ENCODE data around the gene ACTL7B.
"Not testable (repeated sequence)": the region's sequence is repeated elsewhere in the genome, so short reads cannot be mapped to it uniquely, and the experiment has no call there.

ACTL7B gene

DNA sequence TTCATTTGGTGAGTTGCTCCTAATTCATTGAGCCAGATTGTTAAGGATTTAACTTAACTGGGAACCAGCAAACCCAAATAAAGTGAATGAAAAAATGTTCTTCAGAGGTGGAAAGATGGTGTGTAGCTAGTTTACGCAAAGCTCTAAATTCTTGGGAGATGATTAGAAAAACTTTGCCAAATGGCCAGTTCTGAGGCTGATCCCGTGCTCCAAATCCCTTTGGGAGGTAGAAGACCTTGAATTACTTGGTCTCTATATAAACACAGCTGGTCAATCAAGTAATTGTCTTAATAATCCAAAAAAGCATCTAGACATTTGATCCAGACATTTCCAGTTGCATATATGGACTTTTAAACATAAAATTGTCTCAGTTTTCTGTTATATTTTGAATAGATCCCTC is 11.4 kb downstream of the ACTL7B start:
- no peak for DNase-seq

DNA sequence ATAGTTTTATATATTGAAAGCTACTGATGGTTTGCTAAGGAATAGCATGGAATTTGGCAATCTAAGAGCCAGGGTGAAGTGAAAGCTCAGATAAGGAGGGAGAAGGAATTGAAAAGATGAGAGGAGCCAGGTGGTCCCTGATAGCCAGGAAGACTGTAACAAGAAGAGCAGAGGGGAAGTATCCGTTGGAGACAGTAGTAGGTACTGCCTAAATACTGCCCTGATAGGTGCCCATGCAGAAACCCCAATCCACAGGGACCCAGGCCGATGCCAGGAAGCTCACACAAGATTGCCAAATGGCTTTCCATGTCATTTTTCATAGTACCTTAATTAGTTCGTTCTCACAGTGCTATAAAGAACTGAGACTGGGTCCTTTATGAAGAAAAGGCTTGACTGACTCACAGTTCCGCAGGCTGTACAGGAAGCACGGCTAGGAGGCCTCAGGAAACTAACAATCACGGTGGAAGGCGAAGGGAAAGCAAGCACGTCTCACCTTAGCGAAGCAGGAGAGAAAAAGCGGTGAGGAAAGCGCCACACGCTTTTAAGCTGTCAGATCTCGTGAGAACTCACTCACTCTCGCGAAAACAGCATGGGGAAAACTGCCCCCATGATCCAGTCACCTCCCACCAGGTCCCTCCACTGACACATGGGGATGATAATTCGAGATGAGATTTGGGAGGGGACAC is 13.0 kb downstream of the ACTL7B start:
- no peak for DNase-seq

- not testable (repeated sequence) for DNase-seq
Measured at GRCh38 chr9:108839561-108839960, 16.2 kb downstream of the ACTL7B start.

DNA sequence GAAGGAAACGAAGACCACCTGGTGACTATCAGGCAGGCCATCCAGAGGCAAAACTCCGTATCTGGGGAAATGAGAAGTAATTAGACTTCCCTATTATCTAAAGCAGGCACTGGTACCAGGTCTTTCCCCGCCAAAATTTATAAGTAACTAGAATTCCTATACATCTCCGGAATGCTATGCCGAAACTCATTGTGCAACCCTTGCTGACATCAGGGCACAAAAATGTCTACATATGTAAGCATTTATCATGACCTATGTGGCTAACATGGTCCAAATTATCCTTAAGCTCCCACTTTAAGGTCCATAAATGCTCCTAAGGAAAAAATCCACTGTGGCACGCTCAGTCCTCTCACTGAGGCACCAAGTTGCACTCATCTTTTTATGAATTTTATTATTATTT is 17.8 kb downstream of the ACTL7B start:
- DNase-seq, result no peak

GRCh38 chr9:108837530-108837929 is 18.3 kb downstream of the ACTL7B start:
- no peak for DNase-seq

GRCh38 chr9:108836781-108837180 is 19.0 kb downstream of the ACTL7B start:
- no peak for DNase-seq

DNA sequence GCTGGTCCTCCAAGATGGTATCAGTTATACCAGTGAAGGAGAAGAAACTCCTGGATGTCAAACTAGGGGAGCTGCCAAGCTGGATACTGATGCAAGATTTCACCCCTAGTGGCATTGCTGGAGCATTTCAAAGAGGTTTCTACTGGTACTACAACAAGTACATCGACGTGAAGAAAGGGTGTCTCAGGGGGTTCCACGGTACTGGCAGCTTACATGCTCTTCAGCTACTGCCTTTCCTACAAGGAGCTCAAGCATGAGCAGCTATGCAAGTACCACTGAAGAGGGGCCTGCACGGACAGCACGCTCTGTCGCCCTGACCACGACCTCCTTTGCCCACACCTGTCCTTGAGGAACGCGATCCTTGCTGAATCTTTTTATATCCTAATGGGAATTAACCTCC is 19.5 kb downstream of the ACTL7B start:
- DNase-seq, result no peak

- DNase-seq, result no peak
Measured at GRCh38 chr9:108835831-108836230, 20.0 kb downstream of the ACTL7B start.

DNA sequence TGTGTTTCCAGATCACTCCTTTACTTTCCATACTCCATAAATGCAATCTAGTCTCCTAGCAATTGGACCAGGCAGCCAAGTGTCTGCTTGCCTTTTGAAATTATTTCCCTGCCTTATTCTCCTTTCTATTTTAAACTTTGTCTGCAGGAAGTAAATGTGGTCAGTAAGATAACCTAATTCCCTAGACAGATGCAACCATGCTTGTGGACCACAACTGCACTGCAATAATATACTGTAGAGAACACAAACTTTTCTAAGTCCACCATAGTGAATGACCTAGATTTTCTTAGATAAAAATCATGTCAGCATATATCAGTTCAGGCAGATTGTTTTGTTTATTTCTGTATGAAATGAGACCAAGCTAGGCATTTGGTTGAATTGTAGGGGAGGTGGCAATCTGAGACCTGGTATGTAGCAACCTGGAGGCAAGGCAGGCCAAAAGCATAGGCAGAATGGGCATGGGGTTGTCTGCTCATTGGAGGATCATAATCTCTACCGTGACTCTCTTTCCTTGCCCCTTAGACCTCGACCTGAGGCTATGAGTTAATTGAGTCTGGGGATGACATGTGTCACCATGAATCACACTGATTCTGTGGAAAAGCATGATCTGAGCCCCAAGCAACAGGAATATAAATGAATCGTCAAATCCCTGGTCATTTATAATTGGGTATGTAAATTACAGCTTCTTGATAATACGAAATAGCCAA is 20.7 kb downstream of the ACTL7B start:
- peak; percentile 68 for DNase-seq

GRCh38 chr9:108832179-108832500 is 23.6 kb downstream of the ACTL7B start:
- no peak for DNase-seq

DNA sequence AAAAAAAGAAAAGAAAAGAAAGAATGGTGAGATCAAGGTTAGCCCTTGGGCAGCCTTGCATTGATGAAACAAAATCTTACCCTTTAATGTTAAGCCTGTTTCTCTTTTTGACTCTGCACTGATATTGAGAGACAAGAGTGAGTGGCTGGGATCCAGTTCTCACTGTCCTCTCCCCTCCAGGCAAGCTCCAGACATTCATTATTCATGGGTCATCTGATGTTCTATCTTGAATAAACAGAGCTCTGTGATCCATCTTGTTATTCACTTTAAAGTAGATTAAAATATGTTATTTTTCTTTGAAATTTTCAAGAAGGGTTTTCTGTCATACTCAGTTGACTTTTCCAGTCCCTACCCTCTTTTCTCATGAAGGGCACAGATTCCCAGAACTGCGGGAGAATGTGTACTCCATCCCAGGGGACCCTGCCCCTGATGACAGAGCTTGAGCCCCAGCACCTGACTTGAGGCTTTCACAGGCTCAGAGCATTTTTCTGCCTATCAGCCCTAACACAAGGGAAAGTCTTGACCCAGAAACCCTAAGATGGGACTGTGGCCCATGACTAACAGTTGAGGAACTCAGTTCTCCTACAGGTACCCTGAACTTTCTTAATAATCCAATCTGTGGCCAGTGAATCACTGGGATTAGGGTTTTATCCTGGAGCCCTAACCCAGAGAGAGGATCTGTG is 24.1 kb downstream of the ACTL7B start:
- no peak for DNase-seq

DNA sequence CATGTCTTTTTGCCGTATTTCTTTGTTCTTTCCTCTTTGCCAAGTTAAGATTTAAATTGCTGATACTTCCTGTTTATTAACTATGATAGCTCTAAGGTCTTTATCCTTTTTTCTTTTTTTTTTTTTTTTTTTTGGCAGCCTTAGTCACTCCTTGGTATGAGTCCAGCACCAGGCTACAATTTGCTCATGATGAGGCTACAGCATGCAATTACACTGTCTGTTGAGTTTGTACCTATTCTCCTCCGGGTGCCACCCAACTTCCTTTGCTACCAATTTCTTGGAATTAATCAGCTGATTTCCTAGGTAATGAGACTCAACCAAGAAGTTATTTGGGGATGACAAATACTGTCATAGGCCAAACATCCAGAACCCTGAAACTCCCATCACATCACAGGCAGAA is 25.5 kb downstream of the ACTL7B start:
- DNase-seq, result no peak

GRCh38 chr9:108823829-108824228 is 32.0 kb downstream of the ACTL7B start:
- DNase-seq, result no peak

- peak; percentile 14 for DNase-seq
Measured at GRCh38 chr9:108816037-108816436, 39.7 kb downstream of the ACTL7B start.

- DNase-seq, result no peak
Measured at GRCh38 chr9:108815156-108815555, 40.6 kb downstream of the ACTL7B start.

GRCh38 chr9:108813951-108814601 is 41.7 kb downstream of the ACTL7B start:
- DNase-seq, result peak; percentile 5

DNA sequence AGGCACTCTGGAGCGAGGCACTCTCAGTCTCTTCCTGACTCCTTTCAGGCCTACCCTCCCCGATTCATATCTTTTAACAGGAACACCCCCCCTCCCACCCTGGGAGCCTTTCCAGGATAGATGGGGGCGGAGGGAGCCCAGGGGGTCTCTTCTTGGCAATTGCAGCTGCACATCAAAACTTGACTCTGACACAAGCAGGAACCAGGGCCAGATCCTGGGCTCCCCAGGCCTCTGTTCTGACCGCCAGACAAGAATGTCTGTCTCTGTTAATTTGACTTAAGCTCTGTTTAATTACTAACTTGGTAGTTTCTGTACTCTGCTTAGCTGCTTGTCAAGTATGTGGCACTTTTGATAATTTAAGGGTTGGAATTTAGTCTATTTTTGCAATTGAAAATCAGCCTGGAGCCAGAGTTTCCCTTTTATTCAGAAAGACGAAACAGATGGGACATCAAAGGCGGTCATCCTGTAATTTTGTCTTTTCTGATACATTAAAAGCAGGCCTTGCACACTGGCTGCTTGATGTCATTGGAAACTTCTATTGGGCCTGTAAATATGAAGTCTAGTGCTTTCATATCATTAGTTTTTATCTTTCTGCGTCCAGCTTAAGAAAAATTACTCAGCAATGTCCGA is 43.3 kb downstream of the ACTL7B start:
- no peak for DNase-seq

GRCh38 chr9:108811944-108812343 is 43.8 kb downstream of the ACTL7B start:
- no peak for DNase-seq

- no peak for DNase-seq
Measured at GRCh38 chr9:108809269-108809668, 46.5 kb downstream of the ACTL7B start.

Data from OCI-M1 (cell line).